Gastroesophageal sphincter (tissue), 4 donors: ENCODE results near the gene DHRS7. TPM values are rescaled to one million over a fixed set of nuclear protein-coding genes. Genes with fewer than 3 reads are reported as not detected.

Source experiments
- ATAC-seq: fragments of 150-250 bp; one replicate; pipeline ENCODE4 v1.9.1; 2016; ENCODE audit warnings: mild to moderate bottlenecking, moderate library complexity
- H3K27ac ChIP-seq, 4 donors: fragments of 200-600 bp; sonication (generic) in 3 of 4; 1 replicate in 3 of 4; 2 replicates in 1 of 4; pipeline ENCODE4 v1.5.1; 2016 to 2019
- H3K27me3 ChIP-seq: fragments of 200-600 bp; sonication (generic); one replicate; pipeline ENCODE4 v1.5.1; 2019
- H3K36me3 ChIP-seq, 2 donors: fragments of 200-600 bp; sonication (generic); one replicate each; pipeline ENCODE4 v1.5.1; 2019; ENCODE audit warnings: control low read depth in 1 of 2
- H3K4me1 ChIP-seq, 3 donors: fragments of 200-600 bp; sonication (generic); 1 replicate in 2 of 3; 2 replicates in 1 of 3; pipeline ENCODE4 v1.5.1; 2016 to 2019; ENCODE audit warnings: control low read depth in 2 of 3
- H3K4me3 ChIP-seq, 2 donors: fragments of 200-600 bp; sonication (generic); one replicate each; pipeline ENCODE4 v1.5.1; 2019; ENCODE audit warnings: mild to moderate bottlenecking in 1 of 2, moderate library complexity in 1 of 2
- H3K9me3 ChIP-seq, 3 donors: fragments of 200-600 bp; sonication (generic); one replicate each; pipeline ENCODE4 v1.5.1; 2017 to 2019; ENCODE audit warnings: control low read depth in 2 of 3
- EP300 ChIP-seq: sonication (generic); formaldehyde crosslinking; IDR thresholded peaks from one replicate; pipeline ENCODE4 v1.6.1; 2017; ENCODE audit warnings: antibody characterized with exemption, mild to moderate bottlenecking
- POLR2A ChIP-seq, 2 donors: fragments of 450-650 bp; IDR thresholded peaks; one replicate each; pipeline ENCODE4 v1.6.1; 2017; ENCODE audit warnings: antibody characterized with exemption in 2 of 2, mild to moderate bottlenecking in 2 of 2, moderate library complexity in 1 of 2
- POLR2AphosphoS5 ChIP-seq: sonication (generic); formaldehyde crosslinking; IDR thresholded peaks from one replicate; pipeline ENCODE4 v1.6.1; 2017; ENCODE audit warnings: antibody characterized with exemption
- WGBS, 2 donors: methylation state at CpG; one replicate each; pipeline ENCODE4 v1.1.5; 2018; ENCODE audit warnings: low coverage in 1 of 2; 5-methylcytosine and 5-hydroxymethylcytosine counted together
- total RNA-seq, 4 donors: library from RNA; depleted of rRNA; stranded (reverse); fragments of >200 nt; gene quantifications; one replicate each; pipeline ENCODE4 v1.1.0, GENCODE V29; 2016
- TF ChIP-seq, protein P1 (sequence below), 4 experiments: fragments of 200-600 bp in 2 of 4; fragments of 450-650 bp in 2 of 4; sonication (generic) in 1 of 4; IDR thresholded peaks; one replicate each; pipeline ENCODE4 v1.5.1; 2017 to 2019; ENCODE audit warnings: antibody characterized with exemption in 4 of 4, mild to moderate bottlenecking in 2 of 4, moderate library complexity in 2 of 4

DHRS7 gene
- total RNA-seq, 4 donors from 2014 or later: 55.1 to 92.4 (median 60.6) TPM

DNA sequence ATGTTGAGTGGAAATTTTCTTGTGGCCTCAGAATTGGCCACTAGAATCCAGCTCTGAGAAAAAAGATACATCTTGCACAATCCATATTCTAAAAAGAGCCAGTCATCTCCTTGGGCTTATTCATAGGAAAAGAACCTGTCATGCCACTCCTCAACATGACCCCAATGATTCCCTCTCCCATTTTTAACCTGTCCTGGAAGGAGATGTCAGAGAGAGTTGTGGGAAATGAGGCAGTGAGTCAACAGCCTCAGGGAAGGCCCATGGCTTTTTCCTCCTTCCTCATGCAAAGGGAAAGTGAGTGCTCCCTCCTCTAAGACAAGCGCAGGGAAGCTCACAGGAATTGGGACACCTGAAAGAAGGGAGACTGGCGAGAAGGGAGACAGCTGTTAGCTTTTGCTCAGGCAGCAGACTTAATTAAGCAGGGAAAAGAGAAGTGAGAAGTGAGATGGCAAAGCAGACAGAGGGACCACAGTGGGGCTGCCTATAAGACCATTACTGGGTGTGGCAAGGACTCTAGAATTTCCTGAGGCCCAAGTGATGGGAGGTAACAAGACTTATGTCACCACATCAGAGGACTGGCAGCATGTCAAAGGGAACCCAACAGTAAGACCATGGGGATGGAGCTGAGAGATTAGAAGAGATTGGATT is 10.2 kb upstream of the DHRS7 start:
- ATAC-seq: no peak
- Histone ChIP-seq H3K27me3 (no peaks in the 10 kb centered on the region), H3K36me3 (no peaks in the 10 kb centered on the region), H3K4me1 (peaks cover 0 to 8% (median 0%) of the 10 kb centered on the region in 3 donors), H3K27ac (no peak overlapping the region), H3K4me3 (no peak overlapping the region), H3K9me3 (no peaks in the 10 kb centered on the region)
- 70 to 73% methylated on average over 2 of the region's 2 CpGs for WGBS, 2 donors
- TF ChIP-seq, protein P1, sequence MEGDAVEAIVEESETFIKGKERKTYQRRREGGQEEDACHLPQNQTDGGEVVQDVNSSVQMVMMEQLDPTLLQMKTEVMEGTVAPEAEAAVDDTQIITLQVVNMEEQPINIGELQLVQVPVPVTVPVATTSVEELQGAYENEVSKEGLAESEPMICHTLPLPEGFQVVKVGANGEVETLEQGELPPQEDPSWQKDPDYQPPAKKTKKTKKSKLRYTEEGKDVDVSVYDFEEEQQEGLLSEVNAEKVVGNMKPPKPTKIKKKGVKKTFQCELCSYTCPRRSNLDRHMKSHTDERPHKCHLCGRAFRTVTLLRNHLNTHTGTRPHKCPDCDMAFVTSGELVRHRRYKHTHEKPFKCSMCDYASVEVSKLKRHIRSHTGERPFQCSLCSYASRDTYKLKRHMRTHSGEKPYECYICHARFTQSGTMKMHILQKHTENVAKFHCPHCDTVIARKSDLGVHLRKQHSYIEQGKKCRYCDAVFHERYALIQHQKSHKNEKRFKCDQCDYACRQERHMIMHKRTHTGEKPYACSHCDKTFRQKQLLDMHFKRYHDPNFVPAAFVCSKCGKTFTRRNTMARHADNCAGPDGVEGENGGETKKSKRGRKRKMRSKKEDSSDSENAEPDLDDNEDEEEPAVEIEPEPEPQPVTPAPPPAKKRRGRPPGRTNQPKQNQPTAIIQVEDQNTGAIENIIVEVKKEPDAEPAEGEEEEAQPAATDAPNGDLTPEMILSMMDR (IDR thresholded peaks at IDR 0.05): no peak
- no peak for TF ChIP-seq POLR2AphosphoS5
- TF ChIP-seq EP300: no peak
- no peak for TF ChIP-seq POLR2A (IDR thresholded peaks at IDR 0.05)

DNA sequence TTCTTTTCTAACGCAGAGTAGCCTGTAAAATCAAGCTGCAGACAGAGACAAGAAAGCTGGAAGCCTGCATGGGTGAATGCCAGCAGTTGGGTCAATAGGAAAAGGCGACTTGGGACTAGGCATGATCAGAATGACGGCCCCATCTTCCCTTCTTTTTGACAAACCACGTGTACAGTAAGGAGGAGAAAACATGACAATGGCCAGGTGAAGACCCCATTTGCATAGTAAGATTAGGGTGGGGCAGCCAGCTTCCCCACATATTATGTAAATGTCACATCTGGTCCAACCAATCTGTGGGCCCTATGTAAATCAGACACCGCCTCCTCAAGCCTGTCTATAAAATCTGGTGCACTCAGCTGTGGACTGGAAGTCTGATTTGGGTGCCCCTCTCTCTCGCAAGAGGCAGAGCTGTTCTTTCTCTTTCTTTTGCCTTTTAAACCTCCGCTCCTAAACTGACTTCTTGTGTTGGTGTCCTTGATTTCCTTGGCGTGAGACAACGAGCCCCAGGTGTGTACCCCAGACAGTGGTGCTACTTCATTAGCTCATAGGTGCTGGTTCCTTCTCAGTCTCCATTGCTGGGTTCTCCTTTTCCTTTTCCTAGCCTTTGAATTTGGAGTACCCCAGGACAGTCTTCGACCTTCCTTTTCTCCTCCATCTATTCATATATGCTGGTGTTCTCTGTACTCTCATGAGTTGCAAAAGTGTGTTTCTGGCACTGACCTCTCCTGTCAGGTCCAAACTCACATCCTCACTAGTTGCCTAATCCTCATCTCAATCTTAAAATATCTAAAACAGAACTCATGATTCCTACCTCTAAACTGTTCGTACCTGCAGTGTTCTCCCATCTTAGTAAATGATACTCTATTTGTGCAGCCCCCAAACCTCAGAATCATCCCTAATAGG is 9.4 kb upstream of the DHRS7 start:
- no peak for ATAC-seq
- Histone ChIP-seq H3K9me3 (no peaks in the 10 kb centered on the region), H3K4me1 (peaks cover 0 to 5% (median 0%) of the 10 kb centered on the region in 3 donors), H3K4me3 (no peak overlapping the region), H3K27me3 (no peaks in the 10 kb centered on the region), H3K36me3 (no peaks in the 10 kb centered on the region), H3K27ac (no peak overlapping the region)
- 76 to 81% methylated on average over 9 to 11 of the region's 11 CpGs for whole genome bisulfite sequencing, 2 donors
- TF ChIP-seq, protein P1 (IDR thresholded peaks at IDR 0.05): no peak
- TF ChIP-seq EP300 (no peak), POLR2A (IDR thresholded peaks at IDR 0.05) (no peak), POLR2AphosphoS5 (no peak)

DNA sequence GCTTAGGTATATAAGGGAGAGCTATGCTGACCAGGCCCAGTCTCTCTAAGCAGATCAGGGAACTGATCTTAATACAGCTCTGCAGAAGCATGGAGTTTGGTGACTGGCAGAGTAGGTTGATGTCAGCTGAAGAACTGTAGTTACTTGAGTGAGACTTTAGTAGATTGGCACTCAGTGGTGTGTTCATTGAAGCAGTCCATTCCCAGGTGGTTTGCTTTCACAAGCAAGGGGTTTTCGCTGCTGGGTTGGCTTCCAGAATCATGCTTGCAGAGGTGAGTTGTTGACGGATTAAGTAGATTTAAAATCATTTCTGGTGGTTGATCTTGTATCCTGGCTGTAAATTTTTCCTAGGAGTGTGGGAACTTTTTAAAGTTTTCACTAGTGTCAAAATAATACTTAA is 6.5 kb upstream of the DHRS7 start:
- H3K36me3 ChIP-seq: no peaks in the 10 kb centered on the region
- WGBS, 2 donors: 56 to 100% methylated on average over 2 of the region's 2 CpGs
- TF ChIP-seq, protein P1 (IDR thresholded peaks at IDR 0.05): no peak
- TF ChIP-seq POLR2AphosphoS5: no peak

DNA sequence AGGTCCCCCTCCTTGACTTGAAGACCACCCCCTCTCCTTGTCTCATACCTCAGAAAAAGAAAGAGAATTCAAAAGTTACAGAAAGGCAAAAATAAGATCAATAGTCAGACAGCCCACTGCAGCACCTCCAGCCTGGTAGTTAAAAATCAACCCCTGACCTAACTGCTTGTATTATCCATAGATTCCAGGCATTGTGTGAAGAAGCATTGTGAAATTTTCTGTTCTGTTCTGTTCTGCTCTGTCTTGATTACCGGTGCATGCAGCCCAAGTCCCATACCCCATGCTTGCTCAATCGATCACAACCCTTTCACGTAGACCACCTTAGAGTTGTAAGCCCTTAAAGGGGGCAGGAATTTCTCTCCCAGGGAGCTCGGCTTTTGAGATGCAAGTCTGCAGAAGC is 5.8 kb upstream of the DHRS7 start:
- TF ChIP-seq, protein P1 (IDR thresholded peaks at IDR 0.05): no peak
- no peak for TF ChIP-seq POLR2AphosphoS5
- no peak for TF ChIP-seq POLR2A (IDR thresholded peaks at IDR 0.05)
- no peak for TF ChIP-seq EP300
- WGBS, 2 donors: 86 to 95% methylated on average over 4 of the region's 4 CpGs
- Histone ChIP-seq H3K27ac (no peak overlapping the region), H3K4me3 (no peak overlapping the region), H3K4me1 (peaks cover 0 to 5% (median 3%) of the 10 kb centered on the region in 3 donors), H3K9me3 (no peaks in the 10 kb centered on the region), H3K36me3 (no peaks in the 10 kb centered on the region), H3K27me3 (no peaks in the 10 kb centered on the region)
- no peak for ATAC-seq

More for the DNA sequence above, 6.5 kb upstream of the DHRS7 start:
- Histone ChIP-seq H3K9me3 (no peaks in the 10 kb centered on the region), H3K27me3 (no peaks in the 10 kb centered on the region), H3K27ac (no peak overlapping the region), H3K4me1 (no peaks in the 10 kb centered on the region), H3K4me3 (no peak overlapping the region)
- no peak for ATAC-seq
